ENCODE measurements around the gene FOXRED2. TPM values are rescaled to one million over a fixed set of nuclear protein-coding genes. Genes with fewer than 3 reads are reported as not detected.

FOXRED2 gene
- total and polyA plus RNA-seq, 2 donors (not counting 1 experiment from before 2014, with no cell fraction given), result 3.3 to 3.8 TPM

DNA sequence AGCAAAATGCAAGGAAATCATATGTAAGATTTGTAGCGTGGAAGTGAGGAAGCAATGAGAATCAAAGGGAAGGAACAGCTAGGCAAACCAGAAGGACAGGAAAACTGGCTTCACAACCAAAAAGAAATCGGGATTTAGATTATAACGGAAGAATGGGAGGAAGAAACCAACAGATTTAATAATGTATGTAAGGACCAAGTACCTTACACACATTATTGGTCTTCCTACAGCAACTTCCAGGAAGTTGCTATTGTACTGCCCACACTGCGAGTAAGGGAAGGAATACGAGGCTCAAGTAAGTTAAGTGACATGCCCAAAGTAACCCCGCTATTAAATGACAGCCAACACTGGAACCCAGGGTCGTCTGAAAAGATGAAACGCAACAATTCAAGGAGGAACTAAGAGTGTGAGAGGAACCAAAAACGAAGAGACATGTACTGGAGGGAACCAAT lies 25.9 kb downstream of the FOXRED2 start:
- Histone ChIP-seq H4K20me1 (ENCODE audit: control insufficient read depth, extremely low read depth, insufficient read depth, low read length) (no peaks in the 10 kb centered on the region), H3K4me3 (replicated peaks in 1 of 4; ENCODE audit: control extremely low read depth in 1 of 4, insufficient read depth in 1 of 4, low read depth in 3 of 4, low read length in 4 of 4) (peak overlapping the region; percentile 90 to 99 (median 96)), H3K79me2 (ENCODE audit: control insufficient read depth, insufficient read depth, low read length) (peaks cover 12% of the 10 kb centered on the region), H3K27me3 (ENCODE audit: control insufficient read depth, insufficient read depth, low read length) (no peaks in the 10 kb centered on the region), H3K27ac (ENCODE audit: insufficient read depth, low read length) (peak overlapping the region; percentile 99), H3K36me3 (ENCODE audit: control insufficient read depth, insufficient read depth, low read length) (peaks cover 11% of the 10 kb centered on the region), H2AFZ (ENCODE audit: low read length) (peak overlapping the region; percentile 96), H3K9me3 (ENCODE audit: control insufficient read depth, insufficient read depth, low read depth, low read length) (no peaks in the 10 kb centered on the region), H3K4me2 (ENCODE audit: extremely low read depth, insufficient read depth, low read length) (peak overlapping the region; percentile 84), H3K4me1 (ENCODE audit: control insufficient read depth, extremely low read depth, insufficient read depth, low read length) (peaks cover 7% of the 10 kb centered on the region), H3K9ac (ENCODE audit: insufficient read depth, low read length) (peak overlapping the region; percentile 97)
- TF ChIP-seq, protein P1, sequence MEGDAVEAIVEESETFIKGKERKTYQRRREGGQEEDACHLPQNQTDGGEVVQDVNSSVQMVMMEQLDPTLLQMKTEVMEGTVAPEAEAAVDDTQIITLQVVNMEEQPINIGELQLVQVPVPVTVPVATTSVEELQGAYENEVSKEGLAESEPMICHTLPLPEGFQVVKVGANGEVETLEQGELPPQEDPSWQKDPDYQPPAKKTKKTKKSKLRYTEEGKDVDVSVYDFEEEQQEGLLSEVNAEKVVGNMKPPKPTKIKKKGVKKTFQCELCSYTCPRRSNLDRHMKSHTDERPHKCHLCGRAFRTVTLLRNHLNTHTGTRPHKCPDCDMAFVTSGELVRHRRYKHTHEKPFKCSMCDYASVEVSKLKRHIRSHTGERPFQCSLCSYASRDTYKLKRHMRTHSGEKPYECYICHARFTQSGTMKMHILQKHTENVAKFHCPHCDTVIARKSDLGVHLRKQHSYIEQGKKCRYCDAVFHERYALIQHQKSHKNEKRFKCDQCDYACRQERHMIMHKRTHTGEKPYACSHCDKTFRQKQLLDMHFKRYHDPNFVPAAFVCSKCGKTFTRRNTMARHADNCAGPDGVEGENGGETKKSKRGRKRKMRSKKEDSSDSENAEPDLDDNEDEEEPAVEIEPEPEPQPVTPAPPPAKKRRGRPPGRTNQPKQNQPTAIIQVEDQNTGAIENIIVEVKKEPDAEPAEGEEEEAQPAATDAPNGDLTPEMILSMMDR (conservative IDR thresholded peaks at IDR 0.05 in 1 of 2, IDR thresholded peaks at IDR 0.05 in 1 of 2; ENCODE audit: low read depth in 1 of 2, low read length in 2 of 2), result no peak
- TF ChIP-seq EZH2 (IDR thresholded peaks at IDR 0.05; ENCODE audit: low read length, missing control alignments), result no peak
- DNase-seq (ENCODE audit: low read depth in 2 of 2), result no peak

DNA sequence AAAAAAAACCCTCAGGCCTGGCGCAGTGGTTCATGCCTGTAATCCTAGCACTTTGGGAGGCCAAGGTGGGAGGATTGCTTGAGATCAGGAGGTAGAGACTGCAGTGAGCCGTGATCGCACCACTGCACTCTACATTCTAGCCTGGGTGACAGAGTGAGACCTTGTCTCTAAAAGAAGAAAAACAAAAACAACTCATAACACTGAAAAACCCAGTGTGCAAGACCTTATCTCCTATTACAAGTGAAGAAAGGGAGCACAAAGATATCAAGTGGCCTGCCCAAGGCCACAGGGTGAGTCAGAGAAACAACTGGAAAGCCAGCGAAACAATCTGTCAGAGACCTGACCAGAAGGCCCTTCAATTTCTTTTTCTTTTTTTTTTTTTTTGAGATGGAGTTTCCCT lies 27.9 kb downstream of the FOXRED2 start:
- TF ChIP-seq, protein P1 (conservative IDR thresholded peaks at IDR 0.05 in 1 of 2, IDR thresholded peaks at IDR 0.05 in 1 of 2; ENCODE audit: low read depth in 1 of 2, low read length in 2 of 2), result no peak
- TF ChIP-seq EZH2 (IDR thresholded peaks at IDR 0.05; ENCODE audit: low read length, missing control alignments), result no peak
- peaks cover 12% of the 10 kb centered on the region for H3K79me2 ChIP-seq (ENCODE audit: control insufficient read depth, insufficient read depth, low read length)
- no peak overlapping the region for H2AFZ ChIP-seq (ENCODE audit: low read length)
- H3K4me2 ChIP-seq (ENCODE audit: extremely low read depth, insufficient read depth, low read length), result no peak overlapping the region
- no peaks in the 10 kb centered on the region for H3K27me3 ChIP-seq (ENCODE audit: control insufficient read depth, insufficient read depth, low read length)
- no peak overlapping the region for H3K9ac ChIP-seq (ENCODE audit: insufficient read depth, low read length)
- H3K36me3 ChIP-seq (ENCODE audit: control insufficient read depth, insufficient read depth, low read length), result peaks cover 14% of the 10 kb centered on the region
- no peak overlapping the region for H3K27ac ChIP-seq (ENCODE audit: insufficient read depth, low read length)
- no peak overlapping the region for H3K4me3 ChIP-seq (replicated peaks in 1 of 4; ENCODE audit: control extremely low read depth in 1 of 4, insufficient read depth in 1 of 4, low read depth in 3 of 4, low read length in 4 of 4)
- peak in 1 of 2 donors; percentile 18 for DNase-seq (ENCODE audit: low read depth in 2 of 2)
- no peaks in the 10 kb centered on the region for H4K20me1 ChIP-seq (ENCODE audit: control insufficient read depth, extremely low read depth, insufficient read depth, low read length)
- no peaks in the 10 kb centered on the region for H3K9me3 ChIP-seq (ENCODE audit: control insufficient read depth, insufficient read depth, low read depth, low read length)
- peaks cover 7% of the 10 kb centered on the region for H3K4me1 ChIP-seq (ENCODE audit: control insufficient read depth, extremely low read depth, insufficient read depth, low read length)

DNA sequence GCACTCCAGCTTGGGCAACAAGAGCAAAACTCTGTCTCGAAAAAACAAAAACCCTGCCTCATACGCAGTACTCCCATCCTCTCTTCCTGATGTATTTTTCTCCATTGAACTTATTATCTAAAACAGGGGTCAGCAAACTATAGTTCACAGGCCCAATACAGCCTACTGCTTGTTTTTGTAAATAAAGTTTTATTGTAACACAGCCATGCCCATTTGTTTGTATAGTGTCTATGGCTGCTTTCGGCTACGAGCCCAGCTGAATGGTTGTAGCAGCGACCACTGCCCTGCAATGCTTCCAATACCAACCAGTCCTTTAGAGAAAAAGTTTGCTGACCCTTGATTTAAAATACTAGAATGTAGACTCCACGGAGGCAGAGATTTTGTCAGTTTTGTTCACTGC lies 31.5 kb downstream of the FOXRED2 start:
- Histone ChIP-seq H4K20me1 (ENCODE audit: control insufficient read depth, extremely low read depth, insufficient read depth, low read length) (no peaks in the 10 kb centered on the region), H3K4me3 (replicated peaks in 1 of 4; ENCODE audit: control extremely low read depth in 1 of 4, insufficient read depth in 1 of 4, low read depth in 3 of 4, low read length in 4 of 4) (no peak overlapping the region), H2AFZ (ENCODE audit: low read length) (no peak overlapping the region), H3K27me3 (ENCODE audit: control insufficient read depth, insufficient read depth, low read length) (no peaks in the 10 kb centered on the region), H3K27ac (ENCODE audit: insufficient read depth, low read length) (no peak overlapping the region), H3K36me3 (ENCODE audit: control insufficient read depth, insufficient read depth, low read length) (peaks cover 15% of the 10 kb centered on the region), H3K4me2 (ENCODE audit: extremely low read depth, insufficient read depth, low read length) (no peak overlapping the region), H3K9me3 (ENCODE audit: control insufficient read depth, insufficient read depth, low read depth, low read length) (no peaks in the 10 kb centered on the region), H3K79me2 (ENCODE audit: control insufficient read depth, insufficient read depth, low read length) (peaks cover 6% of the 10 kb centered on the region), H3K4me1 (ENCODE audit: control insufficient read depth, extremely low read depth, insufficient read depth, low read length) (peaks cover 12% of the 10 kb centered on the region), H3K9ac (ENCODE audit: insufficient read depth, low read length) (no peak overlapping the region)
- DNase-seq (ENCODE audit: low read depth in 2 of 2), result no peak
- TF ChIP-seq EZH2 (IDR thresholded peaks at IDR 0.05; ENCODE audit: low read length, missing control alignments), result no peak
